ENCODE results near the gene FRAS1. TPM values are rescaled to one million over a fixed set of nuclear protein-coding genes. Genes with fewer than 3 reads are reported as not detected.

FRAS1 gene
- total RNA-seq, 1 donor from 2014 or later = 24.6 TPM

- Histone ChIP-seq H3K4me3 (ENCODE audit: insufficient read depth, low read depth, low read length) (no peak overlapping the region), H3K36me3 (ENCODE audit: insufficient read depth, low read length) (no peaks in the 10 kb centered on the region), H3K27me3 (ENCODE audit: insufficient read depth, low read length) (no peaks in the 10 kb centered on the region), H3K4me2 (ENCODE audit: low read length) (no peak overlapping the region), H3K79me2 (ENCODE audit: insufficient read depth, low read length) (no peaks in the 10 kb centered on the region), H3K9ac (ENCODE audit: low read length) (no peak overlapping the region), H4K20me1 (ENCODE audit: insufficient read depth, low read length) (no peaks in the 10 kb centered on the region), H3K4me1 (ENCODE audit: insufficient read depth, low read length) (no peaks in the 10 kb centered on the region), H3K27ac (ENCODE audit: low read depth, low read length) (no peak overlapping the region), H3K9me3 (ENCODE audit: insufficient read depth, low read depth, low read length) (no peaks in the 10 kb centered on the region), H2AFZ (ENCODE audit: low read depth, low read length) (no peak overlapping the region)
- Mint-ChIP-seq H3K4me1 (ENCODE audit: low read depth, unreplicated experiment) (no peaks in the 10 kb centered on the region), H3K36me3 (ENCODE audit: low read depth, unreplicated experiment) (peaks cover 12% of the 10 kb centered on the region), H3K4me3 (ENCODE audit: unreplicated experiment) (no peak overlapping the region), H3K27ac (ENCODE audit: unreplicated experiment) (no peak overlapping the region), H3K27me3 (ENCODE audit: low read depth, unreplicated experiment) (no peaks in the 10 kb centered on the region), H3K9me3 (ENCODE audit: unreplicated experiment) (peaks cover 3% of the 10 kb centered on the region)
- TF ChIP-seq EZH2 (IDR thresholded peaks at IDR 0.05; ENCODE audit: insufficient read depth, low read length) = no peak
- no peak for TF ChIP-seq CTCF (IDR thresholded peaks at IDR 0.05; ENCODE audit: insufficient read depth, low read depth, low read length)
- no peak for DNase-seq (ENCODE audit: low read depth)
- FAIRE-seq = no peak
Measured at GRCh38 chr4:78468272-78468671, 411.1 kb downstream of the FRAS1 start.

- FAIRE-seq (no peak), DNase-seq (ENCODE audit: low read depth) (no peak)
- no peak overlapping the region for H3K4me3 Mint-ChIP-seq (ENCODE audit: unreplicated experiment)
- Histone ChIP-seq H2AFZ (ENCODE audit: low read depth, low read length) (no peak overlapping the region), H3K79me2 (ENCODE audit: insufficient read depth, low read length) (no peaks in the 10 kb centered on the region), H3K9ac (ENCODE audit: low read length) (no peak overlapping the region), H3K4me1 (ENCODE audit: insufficient read depth, low read length) (no peaks in the 10 kb centered on the region), H3K4me3 (ENCODE audit: insufficient read depth, low read depth, low read length) (no peak overlapping the region), H4K20me1 (ENCODE audit: insufficient read depth, low read length) (no peaks in the 10 kb centered on the region), H3K4me2 (ENCODE audit: low read length) (no peak overlapping the region), H3K27me3 (ENCODE audit: insufficient read depth, low read length) (no peaks in the 10 kb centered on the region), H3K36me3 (ENCODE audit: insufficient read depth, low read length) (no peaks in the 10 kb centered on the region), H3K9me3 (ENCODE audit: insufficient read depth, low read depth, low read length) (no peaks in the 10 kb centered on the region), H3K27ac (ENCODE audit: low read depth, low read length) (no peak overlapping the region)
- TF ChIP-seq EZH2 (IDR thresholded peaks at IDR 0.05; ENCODE audit: insufficient read depth, low read length) = no peak
- TF ChIP-seq CTCF (IDR thresholded peaks at IDR 0.05; ENCODE audit: insufficient read depth, low read depth, low read length) = no peak
- H3K36me3 Mint-ChIP-seq (ENCODE audit: low read depth, unreplicated experiment) = peaks cover 2% of the 10 kb centered on the region
- no peaks in the 10 kb centered on the region for H3K27me3 Mint-ChIP-seq (ENCODE audit: low read depth, unreplicated experiment)
- H3K9me3 Mint-ChIP-seq (ENCODE audit: unreplicated experiment) = no peaks in the 10 kb centered on the region
- H3K4me1 Mint-ChIP-seq (ENCODE audit: low read depth, unreplicated experiment) = peaks cover 8% of the 10 kb centered on the region
- no peak overlapping the region for H3K27ac Mint-ChIP-seq (ENCODE audit: unreplicated experiment)
Measured at GRCh38 chr4:78476108-78476704, 419.1 kb downstream of the FRAS1 start.

GRCh38 chr4:78477276-78477675 lies 420.2 kb downstream of the FRAS1 start:
- no peak overlapping the region for H3K27ac ChIP-seq (ENCODE audit: low read depth, low read length)
- no peak overlapping the region for H3K4me2 ChIP-seq (ENCODE audit: low read length)

More at GRCh38 chr4:78477276-78477675, 420.2 kb downstream of the FRAS1 start:
- DNase-seq (ENCODE audit: low read depth) (peak; percentile 10), FAIRE-seq (peak; percentile 5)
- Histone ChIP-seq H3K4me3 (ENCODE audit: insufficient read depth, low read depth, low read length) (no peak overlapping the region), H4K20me1 (ENCODE audit: insufficient read depth, low read length) (no peaks in the 10 kb centered on the region), H3K4me1 (ENCODE audit: insufficient read depth, low read length) (no peaks in the 10 kb centered on the region), H3K36me3 (ENCODE audit: insufficient read depth, low read length) (no peaks in the 10 kb centered on the region), H3K9ac (ENCODE audit: low read length) (no peak overlapping the region), H2AFZ (ENCODE audit: low read depth, low read length) (no peak overlapping the region), H3K9me3 (ENCODE audit: insufficient read depth, low read depth, low read length) (no peaks in the 10 kb centered on the region), H3K27me3 (ENCODE audit: insufficient read depth, low read length) (no peaks in the 10 kb centered on the region), H3K79me2 (ENCODE audit: insufficient read depth, low read length) (no peaks in the 10 kb centered on the region)
- Mint-ChIP-seq H3K9me3 (ENCODE audit: unreplicated experiment) (peaks cover 2% of the 10 kb centered on the region), H3K4me3 (ENCODE audit: unreplicated experiment) (no peak overlapping the region), H3K36me3 (ENCODE audit: low read depth, unreplicated experiment) (peaks cover 2% of the 10 kb centered on the region), H3K27me3 (ENCODE audit: low read depth, unreplicated experiment) (no peaks in the 10 kb centered on the region), H3K27ac (ENCODE audit: unreplicated experiment) (no peak overlapping the region), H3K4me1 (ENCODE audit: low read depth, unreplicated experiment) (peaks cover 11% of the 10 kb centered on the region)
- TF ChIP-seq CTCF (IDR thresholded peaks at IDR 0.05; ENCODE audit: insufficient read depth, low read depth, low read length) = no peak
- no peak for TF ChIP-seq EZH2 (IDR thresholded peaks at IDR 0.05; ENCODE audit: insufficient read depth, low read length)
